Endothelial cell of umbilical vein (primary cell): ENCODE measurements around the gene ARHGEF26. TPM values are rescaled to one million over a fixed set of nuclear protein-coding genes. Genes with fewer than 3 reads are reported as not detected.

ENCODE experiments used
- BruUV-seq: library from RNA; stranded (reverse); fragments of 400-500 nt; replicated peaks from 2 replicates; lab custom pipeline; 2021; lab: Mats Ljungman, UMichigan
- CTCF ChIA-PET: fragments of 300-600, 350-600 bp; sonication (Branson Sonifier 250); formaldehyde crosslinking; loops from one replicate; lab custom pipeline; 2021; ENCODE audit warnings: antibody characterized with exemption, inconsistent platforms; lab: Charles Lee
- POLR2A ChIA-PET: fragments of 300-600, 350-600 bp; sonication (Branson Sonifier 250); formaldehyde crosslinking; loops from one replicate; lab custom pipeline; 2021; ENCODE audit warnings: antibody characterized with exemption, inconsistent platforms; lab: Charles Lee
- DNase-seq: peaks from one replicate; pipeline ENCODE4 v3.0.0-alpha.2; 2011; ENCODE audit warnings: low read depth, low spot score
- FAIRE-seq: peaks from 2 replicates; lab custom pipeline; 2011; peaks lifted over from hg19 to GRCh38; lab: Jason Lieb, UNC
- H2AFZ ChIP-seq: 2 replicates; pipeline ENCODE4 v1.6.0; 2012; ENCODE audit warnings: low read depth, low read length, control low read depth, inconsistent platforms
- H3K27ac ChIP-seq: 2 replicates; pipeline ENCODE4 v1.5.1; 2011; ENCODE audit warnings: low read depth, mild to moderate bottlenecking, control low read depth, low read length, moderate library complexity; ENCODE audit not compliant: insufficient read depth
- H3K27me3 ChIP-seq, 2 experiments: 2 replicates each; pipeline versions ENCODE4 v1.6.0 to v1.6.1; 2011; ENCODE audit warnings: low read length in 2 of 2, mixed read lengths in 1 of 2; ENCODE audit not compliant: control insufficient read depth in 2 of 2, insufficient read depth in 2 of 2
- H3K36me3 ChIP-seq, 2 experiments: 2 replicates in 1 of 2; 3 replicates in 1 of 2; pipeline ENCODE4 v1.5.1; 2011; ENCODE audit warnings: low read length in 2 of 2, mild to moderate bottlenecking in 1 of 2, moderate library complexity in 1 of 2; ENCODE audit not compliant: control insufficient read depth in 2 of 2, insufficient read depth in 2 of 2; ENCODE audit errors: extremely low read depth in 1 of 2
- H3K4me1 ChIP-seq: 3 replicates; pipeline ENCODE4 v1.5.1; 2011; ENCODE audit warnings: mild to moderate bottlenecking, low read length; ENCODE audit not compliant: control insufficient read depth, insufficient read depth; ENCODE audit errors: extremely low read depth
- H3K4me2 ChIP-seq: 2 replicates; pipeline ENCODE4 v1.6.1; 2011; ENCODE audit warnings: low read length, control low read depth, mixed read lengths; ENCODE audit not compliant: insufficient read depth
- H3K4me3 ChIP-seq, 3 experiments: fragments of 200-600 bp in 1 of 3; sonication (generic), shearing (Covaris generic) in 1 of 3; replicated peaks in 1 of 3; 2 replicates each; pipeline ENCODE4 v1.5.1; 2011 to 2016; ENCODE audit warnings: control low read depth in 3 of 3, low read length in 3 of 3, mild to moderate bottlenecking in 2 of 3, inconsistent platforms in 1 of 3, low read depth in 1 of 3, moderate library complexity in 1 of 3; ENCODE audit not compliant: insufficient read depth in 1 of 3
- H3K79me2 ChIP-seq: 2 replicates; pipeline ENCODE4 v1.6.0; 2012; ENCODE audit warnings: low read length, inconsistent platforms; ENCODE audit not compliant: control insufficient read depth, insufficient read depth
- H3K9ac ChIP-seq: replicated peaks from 2 replicates; pipeline ENCODE3; 2011; ENCODE audit warnings: low read length, control low read depth; ENCODE audit not compliant: insufficient read depth; ENCODE audit errors: extremely low read depth
- H3K9me1 ChIP-seq: replicated peaks from 3 replicates; pipeline ENCODE4 v1.6.0; 2011; ENCODE audit warnings: mild to moderate bottlenecking, low read length; ENCODE audit not compliant: control insufficient read depth, insufficient read depth; ENCODE audit errors: extremely low read depth
- H3K9me3 ChIP-seq: replicated peaks from 2 replicates; pipeline ENCODE4 v1.5.1; 2012; ENCODE audit warnings: low read length, inconsistent platforms; ENCODE audit not compliant: control insufficient read depth, insufficient read depth
- H4K20me1 ChIP-seq: replicated peaks from 2 replicates; pipeline ENCODE3; 2011; ENCODE audit warnings: mild to moderate bottlenecking, low read length; ENCODE audit not compliant: control insufficient read depth, insufficient read depth; ENCODE audit errors: extremely low read depth
- EZH2 ChIP-seq: IDR thresholded peaks from 2 replicates; pipeline ENCODE4 v1.6.1; 2012; ENCODE audit warnings: borderline replicate concordance, low read depth, mild to moderate bottlenecking, moderate library complexity, low read length, inconsistent platforms; ENCODE audit not compliant: severe bottlenecking
- FOS ChIP-seq: IDR thresholded peaks from 2 replicates; pipeline ENCODE4 v1.6.1; 2011; ENCODE audit warnings: mild to moderate bottlenecking, low read length, moderate library complexity, borderline replicate concordance; ENCODE audit not compliant: insufficient read depth
- GATA2 ChIP-seq: IDR thresholded peaks from 2 replicates; pipeline ENCODE4 v1.7.0; 2011; ENCODE audit warnings: low read depth, mild to moderate bottlenecking, moderate library complexity, mixed read lengths, low read length; ENCODE audit not compliant: insufficient read length, insufficient read depth
- JUN ChIP-seq: IDR thresholded peaks from 2 replicates; pipeline ENCODE4 v1.6.1; 2011; ENCODE audit warnings: borderline replicate concordance, low read depth; ENCODE audit not compliant: insufficient read length, insufficient read depth
- MAX ChIP-seq: IDR thresholded peaks from 2 replicates; pipeline ENCODE4 v1.6.1; 2011; ENCODE audit not compliant: insufficient read depth, insufficient read length
- MYC ChIP-seq: IDR thresholded peaks from one replicate; pipeline ENCODE4 v1.6.1; 2011; ENCODE audit warnings: mild to moderate bottlenecking, low read depth, low read length
- POLR2A ChIP-seq: IDR thresholded peaks from 2 replicates; pipeline ENCODE4 v1.6.1; 2012; ENCODE audit warnings: low read depth, mild to moderate bottlenecking, control low read depth, low read length
- POLR2AphosphoS5 ChIP-seq: IDR thresholded peaks from 2 replicates; pipeline ENCODE4 v1.6.1; 2012; ENCODE audit warnings: low read depth, mild to moderate bottlenecking, control low read depth, low read length, moderate library complexity; ENCODE audit not compliant: insufficient read depth
- dilution Hi-C: fragments of 300-500 bp; cut with MboI; formaldehyde crosslinking; loops from one replicate; pipeline ENCODE4 v1.15.0; 2019; ENCODE audit warnings: low sequenced_read_pairs; ENCODE audit not compliant: extremely low pct_ligation_motif_present
- intact Hi-C: fragments of 100-400 bp; cut with micrococcal nuclease; formaldehyde crosslinking; loops from one replicate; pipeline ENCODE4 v1.10.0; 2022
- polyA plus RNA-seq, 4 experiments: library from polyadenylated mRNA; depleted of rRNA in 3 of 4; stranded (reverse) in 3 of 4; unstranded in 1 of 4; fragments of >200 nt; gene quantifications; 2 replicates each; pipeline versions ENCODE4 v1.2.1 to v1.2.3, GENCODE V29; 2011 to 2012; ENCODE audit warnings: missing spikeins in 1 of 4
- total RNA-seq: library from RNA; stranded (reverse); gene quantifications from 2 replicates; pipeline ENCODE4 v1.2.3, GENCODE V29; 2021
- TF ChIP-seq, protein P1 (sequence below), 2 donors: IDR thresholded peaks; 1 replicate in 1 of 2; 2 replicates in 1 of 2; pipeline ENCODE4 v1.5.1; 2011; ENCODE audit warnings: low read length in 2 of 2, mild to moderate bottlenecking in 2 of 2, moderate library complexity in 2 of 2, control low read depth in 1 of 2, inconsistent platforms in 1 of 2, low read depth in 1 of 2; ENCODE audit not compliant: insufficient read depth in 1 of 2; ENCODE audit errors: extremely low read depth in 1 of 2

ARHGEF26 gene
- total and polyA plus RNA-seq, 2 donors (not counting 3 experiments of a cell fraction or from before 2014, with no cell fraction given) = 0.57 to 2.9 TPM

DNA sequence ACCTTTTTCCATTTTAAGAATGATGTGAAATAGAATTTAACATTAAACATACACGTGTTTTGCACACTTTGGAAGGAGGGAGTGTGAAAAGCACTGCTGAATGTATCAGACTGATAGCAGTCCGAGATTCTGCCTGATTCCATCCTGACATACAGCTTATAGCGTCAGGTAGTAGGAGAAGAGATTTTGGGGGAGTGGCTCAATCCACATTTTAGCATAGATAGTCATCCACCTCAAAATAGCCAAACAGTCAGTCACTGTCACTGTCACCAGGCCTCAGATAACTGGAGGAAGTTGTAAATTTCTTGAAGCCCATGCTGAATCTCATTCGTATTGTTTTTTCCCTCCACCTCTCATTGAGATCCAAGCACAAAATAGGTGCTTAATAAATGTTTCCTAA lies 35.4 kb upstream of the ARHGEF26 start:
- Histone ChIP-seq H3K9me3 (no peaks in the 10 kb centered on the region), H3K9me1 (no peaks in the 10 kb centered on the region), H3K9ac (no peak overlapping the region), H3K36me3 (no peaks in the 10 kb centered on the region), H3K27ac (no peak overlapping the region), H3K4me3 (no peak overlapping the region), H3K4me2 (no peak overlapping the region), H2AFZ (no peak overlapping the region), H4K20me1 (no peaks in the 10 kb centered on the region), H3K27me3 (peaks cover 0 to 2% of the 10 kb centered on the region in 2 experiments), H3K79me2 (no peaks in the 10 kb centered on the region), H3K4me1 (no peaks in the 10 kb centered on the region)
- intact Hi-C loops (no loop called here), dilution Hi-C loops (no loop called here)
- POLR2A ChIA-PET = no interaction called here
- CTCF ChIA-PET = interaction anchor here (1.5 kb wide), 1 partner anchor 168 kb away, joined by 3 read pairs; no protein-coding TSS in a partner anchor
- TF ChIP-seq POLR2AphosphoS5 (no peak), EZH2 (no peak), MYC (no peak), MAX (no peak), FOS (no peak), POLR2A (no peak), GATA2 (no peak), JUN (no peak)
- TF ChIP-seq, protein P1, sequence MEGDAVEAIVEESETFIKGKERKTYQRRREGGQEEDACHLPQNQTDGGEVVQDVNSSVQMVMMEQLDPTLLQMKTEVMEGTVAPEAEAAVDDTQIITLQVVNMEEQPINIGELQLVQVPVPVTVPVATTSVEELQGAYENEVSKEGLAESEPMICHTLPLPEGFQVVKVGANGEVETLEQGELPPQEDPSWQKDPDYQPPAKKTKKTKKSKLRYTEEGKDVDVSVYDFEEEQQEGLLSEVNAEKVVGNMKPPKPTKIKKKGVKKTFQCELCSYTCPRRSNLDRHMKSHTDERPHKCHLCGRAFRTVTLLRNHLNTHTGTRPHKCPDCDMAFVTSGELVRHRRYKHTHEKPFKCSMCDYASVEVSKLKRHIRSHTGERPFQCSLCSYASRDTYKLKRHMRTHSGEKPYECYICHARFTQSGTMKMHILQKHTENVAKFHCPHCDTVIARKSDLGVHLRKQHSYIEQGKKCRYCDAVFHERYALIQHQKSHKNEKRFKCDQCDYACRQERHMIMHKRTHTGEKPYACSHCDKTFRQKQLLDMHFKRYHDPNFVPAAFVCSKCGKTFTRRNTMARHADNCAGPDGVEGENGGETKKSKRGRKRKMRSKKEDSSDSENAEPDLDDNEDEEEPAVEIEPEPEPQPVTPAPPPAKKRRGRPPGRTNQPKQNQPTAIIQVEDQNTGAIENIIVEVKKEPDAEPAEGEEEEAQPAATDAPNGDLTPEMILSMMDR (IDR thresholded peaks at IDR 0.05; ENCODE audit: extremely low read depth in 1 of 2, insufficient read depth in 1 of 2, low read depth in 1 of 2, low read length in 2 of 2) = no peak
- no TSS peak for BruUV-seq
- DNase-seq (no peak), FAIRE-seq (no peak)
